ENCODE measurements around the gene BMP8A.

The BMP8A gene

DNA sequence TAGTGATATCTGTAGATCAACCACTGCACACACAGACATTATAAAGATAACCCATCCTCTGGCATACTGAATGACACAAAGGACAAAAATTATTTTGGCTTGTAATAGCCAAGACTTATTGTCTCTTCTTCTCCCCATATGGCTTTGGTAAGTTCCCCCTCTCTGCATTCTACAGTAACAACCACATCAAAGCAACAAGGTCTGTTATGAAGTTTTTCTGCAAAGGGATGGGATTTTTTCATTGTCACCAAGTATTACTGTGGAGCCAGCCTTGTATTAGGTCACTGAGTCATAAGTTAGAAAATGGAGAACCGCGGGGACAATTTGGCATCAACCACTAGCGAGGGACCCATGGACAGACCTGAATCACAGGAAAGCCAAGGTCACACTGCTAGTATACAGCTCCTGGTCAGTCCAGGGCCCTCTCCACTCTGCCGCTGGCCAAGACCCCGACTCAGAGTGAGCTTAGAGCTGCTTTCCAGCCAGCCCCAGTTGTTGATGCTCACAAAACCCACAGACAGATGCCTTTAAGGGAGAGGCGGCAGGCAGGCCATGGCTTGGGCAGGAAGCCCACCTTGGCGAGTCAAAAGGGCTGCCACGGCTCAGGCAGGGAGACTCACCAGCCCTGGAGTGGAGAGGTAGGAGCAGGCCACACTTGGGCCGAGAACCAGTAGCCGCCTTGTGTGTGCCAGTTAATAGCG lies 79.2 kb downstream of the BMP8A start:
- H3K9ac ChIP-seq (ENCODE audit: low read length): no peak overlapping the region
- H3K9me3 ChIP-seq (ENCODE audit: insufficient read depth, low read length): no peaks in the 10 kb centered on the region
- H3K27ac ChIP-seq (ENCODE audit: low read depth, low read length): no peak overlapping the region
- peaks cover 74% of the 10 kb centered on the region for H3K36me3 ChIP-seq (ENCODE audit: low read length)
- no peaks in the 10 kb centered on the region for H3K9me2 ChIP-seq (replicated peaks; ENCODE audit: insufficient read depth, low read length)
- no peak overlapping the region for H3K4me3 ChIP-seq (ENCODE audit: insufficient read depth, low read length, poor library complexity, severe bottlenecking)
- no peak overlapping the region for H2AFZ ChIP-seq (ENCODE audit: low read depth, low read length, severe bottlenecking)
- H3K4me2 ChIP-seq (ENCODE audit: low read depth, low read length, poor library complexity, severe bottlenecking): no peak overlapping the region
- H4K20me1 ChIP-seq (ENCODE audit: low read depth, low read length): peaks cover 57% of the 10 kb centered on the region
- no peaks in the 10 kb centered on the region for H3F3A ChIP-seq (ENCODE audit: insufficient read depth)
- H3K27me3 ChIP-seq (ENCODE audit: low read length): no peaks in the 10 kb centered on the region
- TF ChIP-seq CTCF (IDR thresholded peaks at IDR 0.05; ENCODE audit: insufficient read depth, low read length, poor library complexity, severe bottlenecking): no peak
- no peak for TF ChIP-seq EZH2phosphoT487 (conservative IDR thresholded peaks at IDR 0.05; ENCODE audit: low read length)
- H3K79me2 ChIP-seq (ENCODE audit: insufficient read depth, low read length): peaks cover 63% of the 10 kb centered on the region

- H3K36me3 ChIP-seq (ENCODE audit: low read length): peaks cover 70% of the 10 kb centered on the region
- H4K20me1 ChIP-seq (ENCODE audit: low read depth, low read length): peaks cover 57% of the 10 kb centered on the region
- no peak overlapping the region for H3K4me3 ChIP-seq (ENCODE audit: insufficient read depth, low read length, poor library complexity, severe bottlenecking)
- H3K9me3 ChIP-seq (ENCODE audit: insufficient read depth, low read length): no peaks in the 10 kb centered on the region
- H3K9ac ChIP-seq (ENCODE audit: low read length): no peak overlapping the region
- no peaks in the 10 kb centered on the region for H3K9me2 ChIP-seq (replicated peaks; ENCODE audit: insufficient read depth, low read length)
- peaks cover 68% of the 10 kb centered on the region for H3K79me2 ChIP-seq (ENCODE audit: insufficient read depth, low read length)
- no peaks in the 10 kb centered on the region for H3F3A ChIP-seq (ENCODE audit: insufficient read depth)
- TF ChIP-seq EZH2phosphoT487 (conservative IDR thresholded peaks at IDR 0.05; ENCODE audit: low read length) (no peak), CTCF (IDR thresholded peaks at IDR 0.05; ENCODE audit: insufficient read depth, low read length, poor library complexity, severe bottlenecking) (no peak)
- no peak overlapping the region for H3K4me2 ChIP-seq (ENCODE audit: low read depth, low read length, poor library complexity, severe bottlenecking)
- H3K27me3 ChIP-seq (ENCODE audit: low read length): no peaks in the 10 kb centered on the region
- no peak overlapping the region for H2AFZ ChIP-seq (ENCODE audit: low read depth, low read length, severe bottlenecking)
- no peak overlapping the region for H3K27ac ChIP-seq (ENCODE audit: low read depth, low read length)
These were observed 79.7 kb downstream of the BMP8A start for GRCh38 chr1:39571178-39571483.

DNA sequence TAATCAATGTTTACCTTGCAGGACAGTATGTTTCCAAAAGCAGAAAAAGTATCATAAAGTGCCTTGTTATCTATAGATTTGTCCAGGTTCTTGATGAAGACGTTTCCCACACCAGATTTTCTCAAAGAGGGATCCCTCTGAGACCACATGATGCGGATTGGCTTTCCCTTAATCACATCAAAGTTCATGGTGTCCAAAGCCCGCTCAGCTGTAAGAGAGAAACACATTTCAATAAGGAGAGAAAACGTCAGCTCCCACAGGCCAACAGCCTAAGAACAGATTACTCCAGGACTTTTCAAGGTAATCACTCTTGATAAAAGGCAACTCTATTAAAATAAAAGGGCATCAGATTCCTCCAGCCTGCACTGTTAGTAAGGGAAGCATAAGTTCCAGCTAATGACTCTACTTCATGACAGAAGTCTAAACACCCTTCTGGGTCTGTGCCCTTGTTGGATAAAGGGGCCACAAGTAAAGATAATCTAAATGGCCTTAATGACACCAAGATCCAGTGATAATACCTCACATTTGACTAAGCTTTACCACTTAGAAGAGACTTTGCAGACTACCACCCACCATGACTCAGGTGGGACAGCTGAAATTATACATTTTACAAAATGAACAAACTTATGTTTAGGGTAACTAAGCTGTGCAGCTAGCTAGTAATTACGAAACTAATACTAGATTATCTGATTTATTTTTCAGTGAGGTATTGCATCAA lies 81.1 kb downstream of the BMP8A start:
- H3F3A ChIP-seq (ENCODE audit: insufficient read depth): no peaks in the 10 kb centered on the region
- no peaks in the 10 kb centered on the region for H3K9me3 ChIP-seq (ENCODE audit: insufficient read depth, low read length)
- no peak overlapping the region for H3K27ac ChIP-seq (ENCODE audit: low read depth, low read length)
- H4K20me1 ChIP-seq (ENCODE audit: low read depth, low read length): peaks cover 57% of the 10 kb centered on the region
- no peaks in the 10 kb centered on the region for H3K27me3 ChIP-seq (ENCODE audit: low read length)
- peak overlapping the region; percentile 88 for H3K4me2 ChIP-seq (ENCODE audit: low read depth, low read length, poor library complexity, severe bottlenecking)
- TF ChIP-seq EZH2phosphoT487 (conservative IDR thresholded peaks at IDR 0.05; ENCODE audit: low read length) (no peak), CTCF (IDR thresholded peaks at IDR 0.05; ENCODE audit: insufficient read depth, low read length, poor library complexity, severe bottlenecking) (no peak)
- H2AFZ ChIP-seq (ENCODE audit: low read depth, low read length, severe bottlenecking): no peak overlapping the region
- peaks cover 72% of the 10 kb centered on the region for H3K79me2 ChIP-seq (ENCODE audit: insufficient read depth, low read length)
- no peak overlapping the region for H3K4me3 ChIP-seq (ENCODE audit: insufficient read depth, low read length, poor library complexity, severe bottlenecking)
- no peaks in the 10 kb centered on the region for H3K9me2 ChIP-seq (replicated peaks; ENCODE audit: insufficient read depth, low read length)
- no peak overlapping the region for H3K9ac ChIP-seq (ENCODE audit: low read length)
- H3K36me3 ChIP-seq (ENCODE audit: low read length): peaks cover 58% of the 10 kb centered on the region
